A549 treated with CpdA at 1 μM for 4 hours (cell line): ENCODE measurements around the gene CPD. TPM values are rescaled to one million over a fixed set of nuclear protein-coding genes. Genes with fewer than 3 reads are reported as not detected.

Experiments
- total RNA-seq: library from RNA; stranded (reverse); fragments of 200-300 nt; extraction: Qiagen RNA extraction; gene quantifications from 5 replicates; pipeline ENCODE4 v1.2.3, GENCODE V29; 2022; ENCODE audit warnings: low read depth

Gene CPD
- 20.8 to 33.2 TPM (median 27.3 TPM) in 5 replicates for total RNA-seq

GRCh38 chr17:30378825-30379302 is at the start of gene CPD:
Gene CPD, plus strand, starts transcription at chr17:30378927. Its CDS starts 54 bp downstream, at chr17:30378981.

DNA sequence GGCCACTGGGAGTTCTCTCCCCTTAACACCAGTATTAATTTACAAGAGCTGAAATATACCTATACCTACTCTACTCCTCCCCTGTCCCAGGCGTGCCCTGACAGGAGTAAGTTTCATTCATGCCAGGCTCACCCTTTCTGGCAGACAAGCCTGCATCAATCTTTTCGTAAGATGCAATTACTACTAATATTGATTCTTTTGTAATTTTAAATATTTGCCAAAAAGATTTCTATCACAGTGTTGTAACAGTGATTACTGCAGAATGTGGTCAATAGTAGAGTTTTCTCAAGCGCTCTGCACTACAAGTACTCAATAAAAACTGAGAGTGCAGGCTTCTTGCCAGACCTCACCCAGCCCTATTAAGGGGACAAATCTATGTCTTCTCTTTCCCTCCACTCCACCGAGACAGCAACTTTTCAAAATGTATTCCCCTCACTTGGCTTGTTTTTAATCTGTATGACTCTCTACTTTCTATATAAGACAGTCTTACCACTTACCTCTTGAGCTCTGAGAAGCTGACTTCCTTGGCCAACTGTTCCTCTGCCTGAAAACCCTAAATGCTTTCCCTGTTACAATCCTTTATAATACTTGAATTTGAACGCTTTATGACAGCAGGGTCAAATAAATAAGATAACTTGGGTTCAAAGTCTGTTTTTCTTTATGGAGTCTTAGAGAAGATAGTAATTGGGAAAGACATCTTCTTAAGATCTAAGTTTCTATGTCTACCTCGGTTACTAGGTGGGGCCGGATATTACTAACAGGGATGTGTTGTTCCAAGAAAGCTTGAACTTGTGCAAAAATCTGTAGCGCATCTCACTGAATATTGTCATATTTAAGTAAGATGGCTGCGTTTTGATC is 45.0 kb upstream of the CPD start, which contains the start of gene TMIGD1:
Gene TMIGD1 (minus strand): TSS at position 555 of the 858 bp plus-strand sequence. CDS start 1,924 bp downstream, outside the sequence.

GRCh38 chr17:30477083-30477773 is 98.5 kb downstream of the CPD start, which contains the start of gene GOSR1:
Gene GOSR1, plus strand, starts transcription at chr17:30477408. Its CDS starts 26 bp downstream, at chr17:30477434.

Other genes starting within 250 kb of the CPD start
- 0.02 to 0.08 TPM (median 0.04 TPM) in 3 of 5 replicates, not detected in the others for gene SLC6A4, start 143.2 kb upstream of the CPD start, total RNA-seq
- 43.5 to 54.0 TPM (median 47.6 TPM) in 5 replicates for gene BLMH, start 87.0 kb upstream of the CPD start, total RNA-seq
- gene TMIGD1, start 44.9 kb upstream of the CPD start, total RNA-seq, result not detected in 5 replicates
- gene GOSR1, start 98.5 kb downstream of the CPD start, total RNA-seq, result 33.2 to 55.0 TPM (median 36.0 TPM) in 5 replicates